Naive thymus-derived CD4-positive, alpha-beta T cell (primary cell): ENCODE data around the gene SLC33A1. TPM values are rescaled to one million over a fixed set of nuclear protein-coding genes. Genes with fewer than 3 reads are reported as not detected.

ENCODE experiments used
- ATAC-seq: fragments of 150-1000 bp; cut with Tn5 transposase; 2 replicates; pipeline ENCODE4 v1.10.0; 2021; ENCODE audit warnings: mild to moderate bottlenecking, moderate library complexity
- CTCF ChIA-PET: fragments of 350-600 bp; sonication (Branson Sonifier 250); formaldehyde crosslinking; loops from one replicate; lab custom pipeline; 2021; ENCODE audit warnings: antibody characterized with exemption; lab: Charles Lee
- POLR2A ChIA-PET: fragments of 350-600 bp; sonication (Branson Sonifier 250); formaldehyde crosslinking; loops from one replicate; lab custom pipeline; 2021; ENCODE audit warnings: antibody characterized with exemption, inconsistent platforms; lab: Charles Lee
- DNase-seq, 9 donors: peaks; one replicate each; pipeline versions ENCODE4 v3.0.0 to v3.0.0-alpha.2; 2020 to 2022; ENCODE audit warnings: mixed read lengths in 1 of 9
- H3K27ac ChIP-seq: one replicate; pipeline ENCODE4 v1.7.0; 2013; ENCODE audit warnings: mild to moderate bottlenecking, low read depth, low read length, moderate library complexity
- H3K27me3 ChIP-seq, 2 donors: one replicate each; pipeline ENCODE4 v1.7.0; 2013; ENCODE audit warnings: low read length in 2 of 2, mild to moderate bottlenecking in 2 of 2, moderate library complexity in 2 of 2; ENCODE audit not compliant: control insufficient read depth in 2 of 2, insufficient read depth in 2 of 2
- H3K36me3 ChIP-seq, 3 experiments: 1 replicate in 2 of 3; 2 replicates in 1 of 3; pipeline ENCODE4 v1.7.0; 2013; ENCODE audit warnings: low read length in 3 of 3, mild to moderate bottlenecking in 3 of 3, moderate library complexity in 1 of 3; ENCODE audit not compliant: insufficient read depth in 3 of 3, control insufficient read depth in 2 of 3
- H3K4me1 ChIP-seq, 2 donors: one replicate each; pipeline ENCODE4 v1.7.0; 2013; ENCODE audit warnings: low read length in 2 of 2, mild to moderate bottlenecking in 2 of 2, moderate library complexity in 1 of 2; ENCODE audit not compliant: control insufficient read depth in 2 of 2, insufficient read depth in 2 of 2
- H3K4me3 ChIP-seq: 2 replicates; pipeline ENCODE4 v1.7.0; 2013; ENCODE audit warnings: mild to moderate bottlenecking, low read length
- H3K9me3 ChIP-seq, 3 experiments: 1 replicate in 2 of 3; 2 replicates in 1 of 3; pipeline ENCODE4 v1.7.0; 2013; ENCODE audit warnings: low read length in 3 of 3; ENCODE audit not compliant: control insufficient read depth in 2 of 3
- H3K27ac Mint-ChIP-seq, 9 donors: one replicate each; pipeline ENCODE4 v1.8.0; 2020 to 2022; ENCODE audit warnings: mixed read lengths in 9 of 9, mild to moderate bottlenecking in 8 of 9, moderate library complexity in 5 of 9, inconsistent platforms in 2 of 9
- H3K27me3 Mint-ChIP-seq, 5 donors: one replicate each; pipeline ENCODE4 v1.8.0; 2021 to 2022; ENCODE audit warnings: mixed read lengths in 5 of 5, mild to moderate bottlenecking in 1 of 5
- H3K36me3 Mint-ChIP-seq, 5 donors: one replicate each; pipeline ENCODE4 v1.8.0; 2020 to 2022; ENCODE audit warnings: mixed read lengths in 5 of 5, mild to moderate bottlenecking in 3 of 5, inconsistent platforms in 1 of 5
- H3K4me1 Mint-ChIP-seq, 7 donors: one replicate each; pipeline ENCODE4 v1.8.0; 2020 to 2022; ENCODE audit warnings: mixed read lengths in 7 of 7, mild to moderate bottlenecking in 3 of 7, inconsistent platforms in 1 of 7
- H3K4me3 Mint-ChIP-seq, 10 donors: one replicate each; pipeline ENCODE4 v1.8.0; 2020 to 2022; ENCODE audit warnings: mild to moderate bottlenecking in 10 of 10, mixed read lengths in 10 of 10, moderate library complexity in 6 of 10, inconsistent platforms in 2 of 10
- H3K9me3 Mint-ChIP-seq, 11 donors: one replicate each; pipeline ENCODE4 v1.8.0; 2020 to 2022; ENCODE audit warnings: mixed read lengths in 11 of 11, mild to moderate bottlenecking in 4 of 11, inconsistent platforms in 1 of 11, moderate library complexity in 1 of 11
- intact Hi-C, 2 donors: fragments of 100-400 bp; cut with micrococcal nuclease; formaldehyde crosslinking; loops; one replicate each; pipeline ENCODE4 v1.15.1; 2023
- polyA plus RNA-seq, 2 donors: library from polyadenylated mRNA; unstranded; fragments of 300-500 nt; fragmentation: Illumina TruSeq; gene quantifications; one replicate each; pipeline ENCODE4 v1.2.3, GENCODE V29; 2021
- total RNA-seq, 6 experiments: library from RNA in 5 of 6; stranded (reverse) in 5 of 6; gene quantifications; 1 replicate in 5 of 6; 2 replicates in 1 of 6; pipeline ENCODE4 v1.2.3 and lab custom pipeline; 2021 to 2026

The SLC33A1 gene
- total and polyA plus RNA-seq, 7 experiments from 2014 or later, result 9.4 to 40.8 (median 21.3) TPM

DNA sequence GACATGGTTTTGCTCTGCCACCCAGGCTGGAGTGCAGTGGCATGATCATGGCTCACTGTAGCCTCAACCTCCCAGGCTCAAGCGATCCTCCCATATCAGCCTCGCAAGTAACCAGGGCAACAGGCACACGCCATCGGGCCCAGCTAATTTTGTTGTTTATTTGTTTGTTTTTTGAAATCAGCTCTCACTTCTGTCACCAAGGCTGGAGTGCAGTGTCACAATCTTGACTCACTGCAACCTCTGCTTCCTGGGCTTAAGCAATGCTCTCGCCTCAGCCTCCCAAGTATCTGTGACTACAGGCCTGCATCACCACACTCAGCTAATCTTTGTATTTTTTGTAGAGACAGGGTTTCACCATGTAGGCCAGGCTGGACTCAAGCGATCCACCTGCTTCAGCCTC is 83.1 kb downstream of the SLC33A1 start:
- DNase-seq, result no peak
- no peaks in the 10 kb centered on the region for H3K4me1 ChIP-seq
- Mint-ChIP-seq H3K9me3 (peaks cover 0 to 4% (median 0%) of the 10 kb centered on the region in 11 donors), H3K27me3 (no peaks in the 10 kb centered on the region), H3K4me3 (no peak overlapping the region), H3K36me3 (peaks cover 9 to 56% (median 38%) of the 10 kb centered on the region in 5 donors), H3K27ac (peak overlapping the region in 1 of 9 donors; percentile 30), H3K4me1 (peaks cover 0 to 2% (median 0%) of the 10 kb centered on the region in 7 donors)
- no peaks in the 10 kb centered on the region for H3K9me3 ChIP-seq
- POLR2A ChIA-PET, result no interaction called here
- H3K36me3 ChIP-seq, result peaks cover 0 to 17% (median 2%) of the 10 kb centered on the region in 3 experiments
- H3K4me3 ChIP-seq, result no peak overlapping the region
- ATAC-seq, result no peak
- intact Hi-C loops, result no loop called here
- H3K27me3 ChIP-seq, result no peaks in the 10 kb centered on the region
- no peak overlapping the region for H3K27ac ChIP-seq
- CTCF ChIA-PET, result no interaction called here

Other genes starting within 250 kb of the SLC33A1 start
- gene PLCH1, start 109.4 kb downstream of the SLC33A1 start, total RNA-seq, result under 1 TPM in 1 of 5 experiments, not detected in 4; 0.56 TPM
- not detected for gene PLCH1, start 109.4 kb downstream of the SLC33A1 start, polyA plus RNA-seq
- 1 to 10 TPM; 1.1 to 4.6 (median 2.7) TPM for gene C3orf33, start 48.1 kb downstream of the SLC33A1 start, total RNA-seq
- gene C3orf33, start 48.1 kb downstream of the SLC33A1 start, polyA plus RNA-seq, result 1 to 10 TPM; 3.9 to 4.3 TPM
- gene GMPS, start 16.2 kb upstream of the SLC33A1 start, total RNA-seq, result 10 to 100 TPM; 36.3 to 85.1 (median 45.4) TPM
- 10 to 100 TPM; 57.9 to 73.1 TPM for gene GMPS, start 16.2 kb upstream of the SLC33A1 start, polyA plus RNA-seq